Measurements from ENCODE around the gene ZFP90. TPM values are rescaled to one million over a fixed set of nuclear protein-coding genes. Genes with fewer than 3 reads are reported as not detected.

The ZFP90 gene
- total RNA-seq, 1 experiment from 2014 or later = 14.5 TPM

GRCh38 chr16:68524069-68524820 is 14.8 kb upstream of the ZFP90 start:
- POLR2A ChIA-PET (ENCODE audit: unreplicated experiment) = no interaction called here
- TF ChIP-seq CTCF (conservative IDR thresholded peaks at IDR 0.05) = no peak
- TF ChIP-seq EZH2 (IDR thresholded peaks at IDR 0.05; ENCODE audit: low read depth) = no peak
- Histone ChIP-seq H2AFZ (no peak overlapping the region), H3K9me2 (ENCODE audit: insufficient read depth) (no peaks in the 10 kb centered on the region), H3F3A (ENCODE audit: insufficient read depth, low read depth) (peaks cover 5% of the 10 kb centered on the region; the same call in 1 of the 2 replicates), H4K20me1 (ENCODE audit: insufficient read depth) (no peaks in the 10 kb centered on the region), H3K9me3 (ENCODE audit: insufficient read depth, low read depth) (no peaks in the 10 kb centered on the region; the same call in 1 of the 2 replicates), H3K79me2 (ENCODE audit: low read depth) (no peaks in the 10 kb centered on the region), H3K4me2 (no peak overlapping the region), H3K27ac (no peak overlapping the region), H3K4me3 (no peak overlapping the region), H3K36me3 (ENCODE audit: low read depth) (no peaks in the 10 kb centered on the region), H3K27me3 (ENCODE audit: insufficient read depth, low read depth) (no peaks in the 10 kb centered on the region), H3K4me1 (replicated peaks; ENCODE audit: insufficient read depth) (peaks cover 4% of the 10 kb centered on the region)
- intact Hi-C loops (cut with micrococcal nuclease; ENCODE audit: unreplicated experiment) = no loop called here
- CTCF ChIA-PET = interaction anchor here (0.7 kb wide), 1 partner anchor 91 kb away, joined by 6 read pairs; no protein-coding TSS in a partner anchor
- DNase-seq = no peak
- BruUV-seq (replicated peaks) = no TSS peak

GRCh38 chr16:68526143-68526781 is 12.8 kb upstream of the ZFP90 start:
- DNase-seq = no peak
- no TSS peak for BruUV-seq (replicated peaks)
- POLR2A ChIA-PET (ENCODE audit: unreplicated experiment) = no interaction called here

GRCh38 chr16:68526782-68527145 is 12.3 kb upstream of the ZFP90 start:
- intact Hi-C loops (cut with micrococcal nuclease; ENCODE audit: unreplicated experiment) = loop anchor here (5.0 kb wide), 1 partner anchor 176 kb away; no protein-coding TSS in a partner anchor
- H4K20me1 ChIP-seq (ENCODE audit: insufficient read depth) = no peaks in the 10 kb centered on the region
- DNase-seq = no peak
- H3K4me3 ChIP-seq = no peak overlapping the region
- TF ChIP-seq CTCF (conservative IDR thresholded peaks at IDR 0.05) = no peak
- no peak for TF ChIP-seq EZH2 (IDR thresholded peaks at IDR 0.05; ENCODE audit: low read depth)
- no peaks in the 10 kb centered on the region; the same call in 1 of the 2 replicates for H3K9me3 ChIP-seq (ENCODE audit: insufficient read depth, low read depth)
- BruUV-seq (replicated peaks) = no TSS peak
- no peaks in the 10 kb centered on the region for H3K27me3 ChIP-seq (ENCODE audit: insufficient read depth, low read depth)
- ChIA-PET CTCF (no interaction called here), POLR2A (ENCODE audit: unreplicated experiment) (interaction anchor here (0.7 kb wide), 1 partner anchor 169 kb away, joined by 3 read pairs; no protein-coding TSS in a partner anchor)
- no peaks in the 10 kb centered on the region for H3K36me3 ChIP-seq (ENCODE audit: low read depth)
- peaks cover 8% of the 10 kb centered on the region; the same call in 1 of the 2 replicates for H3F3A ChIP-seq (ENCODE audit: insufficient read depth, low read depth)
- H2AFZ ChIP-seq = no peak overlapping the region
- H3K4me1 ChIP-seq (replicated peaks; ENCODE audit: insufficient read depth) = peaks cover 10% of the 10 kb centered on the region
- H3K27ac ChIP-seq = no peak overlapping the region
- H3K79me2 ChIP-seq (ENCODE audit: low read depth) = no peaks in the 10 kb centered on the region
- no peaks in the 10 kb centered on the region for H3K9me2 ChIP-seq (ENCODE audit: insufficient read depth)
- no peak overlapping the region for H3K4me2 ChIP-seq

More at GRCh38 chr16:68526143-68526781, 12.8 kb upstream of the ZFP90 start:
- no peaks in the 10 kb centered on the region for H4K20me1 ChIP-seq (ENCODE audit: insufficient read depth)
- H3K4me2 ChIP-seq = no peak overlapping the region
- H3K9me3 ChIP-seq (ENCODE audit: insufficient read depth, low read depth) = no peaks in the 10 kb centered on the region; the same call in 1 of the 2 replicates
- H3K79me2 ChIP-seq (ENCODE audit: low read depth) = no peaks in the 10 kb centered on the region
- peaks cover 10% of the 10 kb centered on the region for H3K4me1 ChIP-seq (replicated peaks; ENCODE audit: insufficient read depth)
- no peak overlapping the region for H3K4me3 ChIP-seq
- H3K27ac ChIP-seq = no peak overlapping the region
- no peaks in the 10 kb centered on the region for H3K9me2 ChIP-seq (ENCODE audit: insufficient read depth)
- intact Hi-C loops (cut with micrococcal nuclease; ENCODE audit: unreplicated experiment) = loop anchor here (5.0 kb wide), 1 partner anchor 176 kb away; no protein-coding TSS in a partner anchor
- TF ChIP-seq EZH2 (IDR thresholded peaks at IDR 0.05; ENCODE audit: low read depth) (no peak), CTCF (conservative IDR thresholded peaks at IDR 0.05) (no peak)
- no peaks in the 10 kb centered on the region for H3K36me3 ChIP-seq (ENCODE audit: low read depth)
- CTCF ChIA-PET = no interaction called here
- H3K27me3 ChIP-seq (ENCODE audit: insufficient read depth, low read depth) = no peaks in the 10 kb centered on the region
- peaks cover 8% of the 10 kb centered on the region; the same call in 1 of the 2 replicates for H3F3A ChIP-seq (ENCODE audit: insufficient read depth, low read depth)
- no peak overlapping the region for H2AFZ ChIP-seq

Measured in PC-9 (cell line).